ENCODE data around the gene MTIF3.
"Not testable (repeated sequence)": the region's sequence is repeated elsewhere in the genome, so short reads cannot be mapped to it uniquely, and the experiment has no call there.

Gene MTIF3

DNA sequence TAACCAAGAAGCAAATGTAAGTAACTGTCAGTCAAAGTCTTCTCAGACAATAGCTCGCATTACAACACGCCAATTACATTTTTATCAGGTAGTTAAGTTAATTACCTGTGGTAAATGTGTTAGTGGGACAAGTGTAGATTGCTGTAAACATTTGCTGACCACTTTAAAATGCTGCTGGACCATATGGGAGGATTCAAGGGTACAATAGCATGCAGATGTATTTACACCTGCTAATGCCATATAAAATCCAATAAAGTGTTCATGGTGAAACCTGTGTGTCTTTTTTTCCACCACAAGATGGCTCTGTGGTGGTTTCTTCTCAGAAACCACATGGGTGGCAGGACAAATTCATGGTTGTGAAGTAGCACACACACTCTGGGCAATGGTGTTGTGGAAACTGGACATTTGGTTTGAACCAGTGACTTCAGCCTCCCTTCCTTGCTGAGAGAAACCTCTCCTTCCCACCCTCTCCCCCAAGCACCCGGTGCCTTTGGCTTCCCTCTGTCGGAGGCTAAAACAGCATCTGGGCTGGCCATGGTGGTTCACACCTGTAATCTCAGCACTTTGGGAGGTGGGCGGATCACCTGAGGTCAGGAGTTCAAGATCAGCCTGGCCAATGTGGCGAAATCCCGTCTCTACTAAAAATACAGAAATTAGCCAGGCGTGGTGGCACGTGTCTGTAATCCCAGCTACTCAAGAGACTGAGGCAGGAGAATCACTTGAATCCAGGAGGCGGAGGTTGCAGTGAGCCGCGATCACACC lies 44.0 kb downstream of the MTIF3 start:
- Histone ChIP-seq H3K9ac (ENCODE audit: low read length) (no peak overlapping the region), H3K27me3 (ENCODE audit: control insufficient read depth in 1 of 2, insufficient read depth in 2 of 2, low read length in 2 of 2) (peaks cover 0 to 4% of the 10 kb centered on the region in 2 donors), H3K4me1 (ENCODE audit: insufficient read depth, low read length) (peaks cover 17% of the 10 kb centered on the region), H3K36me3 (ENCODE audit: insufficient read depth, low read length) (no peaks in the 10 kb centered on the region), H3K9me3 (ENCODE audit: low read length) (no peaks in the 10 kb centered on the region), H3K27ac (ENCODE audit: low read depth, low read length) (no peak overlapping the region), H3K4me3 (ENCODE audit: low read depth in 1 of 2, low read length in 2 of 2) (no peak overlapping the region)

DNA sequence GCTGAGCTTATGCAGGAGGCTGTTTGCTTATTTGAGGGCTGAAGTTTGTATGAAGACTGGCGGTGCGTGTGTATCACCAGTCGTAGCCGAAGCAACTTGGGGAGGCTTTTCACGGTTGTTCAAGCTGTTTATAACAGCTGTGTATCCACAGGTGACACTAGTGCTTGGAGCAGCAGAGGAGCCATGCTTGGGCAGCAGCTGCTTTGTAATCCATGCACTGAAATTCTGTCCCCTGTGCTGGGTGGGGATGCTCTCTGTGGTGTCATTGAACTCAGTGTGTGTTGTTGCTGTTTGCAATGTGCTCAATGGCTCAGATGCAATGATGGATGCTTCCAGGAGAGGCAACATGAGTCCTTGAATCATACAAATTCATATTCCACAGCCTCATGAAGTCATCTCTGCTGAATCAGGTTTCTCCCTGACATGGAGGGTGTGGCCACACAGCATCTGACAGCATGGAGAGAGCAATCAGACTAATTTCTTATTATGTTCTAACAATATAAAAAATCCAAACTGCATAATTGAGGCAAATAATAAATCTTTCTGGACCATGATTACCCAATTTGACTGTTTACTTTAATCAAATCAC lies 44.7 kb downstream of the MTIF3 start:
- Histone ChIP-seq H3K4me3 (ENCODE audit: low read depth in 1 of 2, low read length in 2 of 2) (no peak overlapping the region), H3K36me3 (ENCODE audit: insufficient read depth, low read length) (no peaks in the 10 kb centered on the region), H3K9me3 (ENCODE audit: low read length) (no peaks in the 10 kb centered on the region), H3K27me3 (ENCODE audit: control insufficient read depth in 1 of 2, insufficient read depth in 2 of 2, low read length in 2 of 2) (peaks cover 0 to 4% of the 10 kb centered on the region in 2 donors), H3K4me1 (ENCODE audit: insufficient read depth, low read length) (peaks cover 20% of the 10 kb centered on the region), H3K9ac (ENCODE audit: low read length) (no peak overlapping the region), H3K27ac (ENCODE audit: low read depth, low read length) (no peak overlapping the region)

DNA sequence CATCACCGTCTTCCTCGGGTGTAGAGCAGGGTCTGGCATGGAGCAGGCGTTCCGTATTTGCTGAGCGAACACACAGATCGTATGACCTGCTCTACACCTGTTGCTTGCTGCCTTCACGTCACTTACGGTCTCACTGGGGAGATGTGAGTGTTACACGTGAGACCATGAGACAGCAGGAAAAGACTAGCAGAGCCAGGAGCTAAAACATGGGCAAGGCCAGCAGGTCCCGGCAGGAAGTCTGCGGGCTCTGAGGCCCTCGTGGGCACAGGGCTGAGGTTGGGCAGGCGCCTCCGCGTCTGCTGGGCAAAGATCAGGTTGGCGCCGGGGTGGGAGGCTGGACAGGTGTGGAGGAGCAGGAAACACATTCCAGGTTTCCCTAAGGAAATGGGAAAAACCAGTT lies 45.7 kb downstream of the MTIF3 start:
- no peak overlapping the region for H3K9ac ChIP-seq (ENCODE audit: low read length)
- H3K9me3 ChIP-seq (ENCODE audit: low read length) = no peaks in the 10 kb centered on the region
- peaks cover 0 to 4% of the 10 kb centered on the region in 2 donors for H3K27me3 ChIP-seq (ENCODE audit: control insufficient read depth in 1 of 2, insufficient read depth in 2 of 2, low read length in 2 of 2)
- H3K4me1 ChIP-seq (ENCODE audit: insufficient read depth, low read length) = peaks cover 20% of the 10 kb centered on the region
- no peaks in the 10 kb centered on the region for H3K36me3 ChIP-seq (ENCODE audit: insufficient read depth, low read length)
- H3K27ac ChIP-seq (ENCODE audit: low read depth, low read length) = no peak overlapping the region
- no peak overlapping the region for H3K4me3 ChIP-seq (ENCODE audit: low read depth in 1 of 2, low read length in 2 of 2)

DNA sequence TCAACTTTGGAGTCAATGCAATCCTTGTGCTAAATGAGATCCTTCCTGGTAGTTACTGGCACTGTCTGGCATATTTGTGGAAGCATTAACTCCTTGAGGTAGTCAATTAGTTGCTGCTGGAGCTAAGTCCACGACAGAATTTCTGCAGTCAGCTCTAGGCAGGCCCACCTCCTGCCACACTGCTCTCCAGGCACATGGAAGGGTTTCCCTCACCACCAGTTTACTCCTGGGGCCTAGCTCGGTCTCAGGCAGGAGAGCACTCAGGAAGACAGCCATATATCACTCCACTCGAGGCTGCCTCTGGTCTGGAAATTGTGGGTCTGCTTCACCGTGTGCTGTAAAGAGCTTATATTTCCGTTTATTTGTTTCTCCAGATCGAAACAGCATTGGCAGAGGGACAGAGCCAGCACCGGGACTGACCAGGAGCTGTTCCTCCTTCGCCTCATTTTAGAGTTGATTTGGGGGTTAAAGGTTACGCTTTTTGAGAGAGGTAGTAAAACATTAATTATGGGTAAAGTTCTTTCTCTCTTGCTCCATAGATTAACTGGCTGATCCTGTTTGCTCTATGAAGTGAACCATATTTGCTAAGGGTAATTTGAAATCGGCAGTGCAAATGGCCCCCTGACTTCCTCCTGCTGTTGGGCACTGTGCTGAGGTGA lies 46.5 kb downstream of the MTIF3 start:
- no peak overlapping the region for H3K9ac ChIP-seq (ENCODE audit: low read length)
- no peak overlapping the region for H3K4me3 ChIP-seq (ENCODE audit: low read depth in 1 of 2, low read length in 2 of 2)
- H3K9me3 ChIP-seq (ENCODE audit: low read length) = no peaks in the 10 kb centered on the region
- no peak overlapping the region for H3K27ac ChIP-seq (ENCODE audit: low read depth, low read length)
- H3K36me3 ChIP-seq (ENCODE audit: insufficient read depth, low read length) = no peaks in the 10 kb centered on the region
- H3K27me3 ChIP-seq (ENCODE audit: control insufficient read depth in 1 of 2, insufficient read depth in 2 of 2, low read length in 2 of 2) = no peaks in the 10 kb centered on the region
- H3K4me1 ChIP-seq (ENCODE audit: insufficient read depth, low read length) = peaks cover 20% of the 10 kb centered on the region

DNA sequence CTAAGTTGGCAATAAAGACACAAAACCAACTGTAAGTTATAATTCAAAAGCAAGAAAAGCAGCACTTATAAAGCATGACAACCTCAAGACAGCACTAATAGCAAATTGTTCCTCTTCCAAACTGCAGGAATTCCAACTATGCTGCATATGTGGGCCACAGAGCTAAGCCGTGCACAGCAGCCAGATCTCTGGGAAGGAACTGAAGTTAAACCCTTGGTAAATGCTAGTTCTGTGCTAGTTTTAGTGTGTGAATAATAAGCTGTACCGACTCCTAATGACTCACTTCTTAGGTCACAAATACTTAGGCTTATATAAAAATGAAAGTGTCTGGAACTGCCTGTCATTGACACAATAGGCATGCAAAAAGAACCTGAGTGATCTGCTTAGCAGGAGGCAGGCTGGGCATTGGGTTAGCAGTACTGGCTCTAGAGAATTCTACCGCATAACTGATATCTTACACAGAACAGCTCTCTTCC lies 47.1 kb downstream of the MTIF3 start:
- no peak overlapping the region for H3K9ac ChIP-seq (ENCODE audit: low read length)
- no peak overlapping the region for H3K27ac ChIP-seq (ENCODE audit: low read depth, low read length)
- H3K27me3 ChIP-seq (ENCODE audit: control insufficient read depth in 1 of 2, insufficient read depth in 2 of 2, low read length in 2 of 2) = no peaks in the 10 kb centered on the region
- no peak overlapping the region for H3K4me3 ChIP-seq (ENCODE audit: low read depth in 1 of 2, low read length in 2 of 2)
- peaks cover 20% of the 10 kb centered on the region for H3K4me1 ChIP-seq (ENCODE audit: insufficient read depth, low read length)
- no peaks in the 10 kb centered on the region for H3K36me3 ChIP-seq (ENCODE audit: insufficient read depth, low read length)
- H3K9me3 ChIP-seq (ENCODE audit: low read length) = no peaks in the 10 kb centered on the region

DNA sequence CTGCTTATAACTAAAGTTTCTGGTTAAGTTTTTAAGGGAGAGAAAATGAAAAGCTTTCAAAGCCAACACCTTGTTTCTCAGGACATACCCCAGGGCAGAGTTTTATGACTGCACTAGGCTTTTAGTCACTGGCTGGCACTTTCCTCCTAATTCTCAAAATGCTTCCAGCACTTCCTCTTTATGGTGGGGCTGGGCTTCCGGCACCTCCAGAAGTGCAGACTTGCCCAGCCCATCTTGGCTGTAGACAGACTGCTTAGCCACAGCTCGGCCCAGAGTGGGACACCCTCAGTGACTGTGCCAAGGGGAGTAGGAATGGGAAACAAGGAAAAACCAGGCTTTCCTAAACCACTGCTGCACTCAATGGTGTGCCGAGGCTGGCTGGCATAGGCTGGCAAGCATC lies 49.2 kb downstream of the MTIF3 start:
- Histone ChIP-seq H3K27ac (ENCODE audit: low read depth, low read length) (no peak overlapping the region), H3K4me1 (ENCODE audit: insufficient read depth, low read length) (peaks cover 20% of the 10 kb centered on the region), H3K9ac (ENCODE audit: low read length) (no peak overlapping the region), H3K4me3 (ENCODE audit: low read depth in 1 of 2, low read length in 2 of 2) (no peak overlapping the region), H3K9me3 (ENCODE audit: low read length) (no peaks in the 10 kb centered on the region), H3K36me3 (ENCODE audit: insufficient read depth, low read length) (no peaks in the 10 kb centered on the region), H3K27me3 (ENCODE audit: control insufficient read depth in 1 of 2, insufficient read depth in 2 of 2, low read length in 2 of 2) (no peaks in the 10 kb centered on the region)

DNA sequence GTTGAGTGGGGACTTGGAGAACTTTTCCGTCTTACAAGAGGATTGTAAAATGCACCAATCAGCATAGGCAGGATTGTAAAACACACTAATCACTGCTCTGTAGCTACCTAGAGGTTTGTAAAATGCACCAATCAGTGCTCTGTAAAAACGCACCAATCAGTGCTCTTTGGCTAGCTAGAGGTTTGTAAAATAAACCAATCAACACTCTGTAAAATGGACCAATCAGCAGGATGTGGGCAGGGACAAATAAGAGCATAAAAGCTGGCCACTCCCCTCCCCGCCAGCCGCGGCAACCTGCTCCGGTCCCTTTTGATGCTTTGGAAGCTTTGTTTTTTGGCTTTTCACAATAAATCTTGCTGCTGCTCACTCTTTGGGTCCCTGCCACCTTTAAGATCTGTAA lies 50.0 kb downstream of the MTIF3 start:
- not testable (repeated sequence) for H3K36me3 ChIP-seq (ENCODE audit: insufficient read depth, low read length); H3K27ac ChIP-seq (ENCODE audit: low read depth, low read length); H3K9ac ChIP-seq (ENCODE audit: low read length); H3K9me3 ChIP-seq (ENCODE audit: low read length); H3K27me3 ChIP-seq (ENCODE audit: control insufficient read depth in 1 of 2, insufficient read depth in 2 of 2, low read length in 2 of 2); H3K4me3 ChIP-seq (ENCODE audit: low read depth in 1 of 2, low read length in 2 of 2)
- peaks cover 20% of the 10 kb centered on the region for H3K4me1 ChIP-seq (ENCODE audit: insufficient read depth, low read length)

DNA sequence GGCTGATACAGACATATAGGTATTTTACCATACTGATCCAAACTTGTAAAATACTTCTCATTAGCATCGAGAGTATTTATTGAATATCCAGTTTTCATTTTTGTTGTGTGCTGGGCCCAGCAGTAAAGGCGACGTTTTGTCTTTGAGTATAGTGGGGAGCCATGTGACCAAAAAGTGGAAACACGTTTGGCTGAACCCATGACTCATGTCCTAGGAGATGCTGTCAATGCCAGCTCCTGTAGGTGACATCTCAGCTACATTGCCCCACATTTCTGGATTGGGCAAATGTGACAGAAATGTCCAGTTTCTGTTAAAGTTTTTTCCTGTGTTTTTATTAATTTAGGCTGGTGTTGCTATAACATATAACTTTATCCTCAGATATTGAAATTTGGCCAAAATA lies 52.0 kb downstream of the MTIF3 start:
- Histone ChIP-seq H3K9me3 (ENCODE audit: low read length) (no peaks in the 10 kb centered on the region), H3K9ac (ENCODE audit: low read length) (no peak overlapping the region), H3K27ac (ENCODE audit: low read depth, low read length) (no peak overlapping the region), H3K27me3 (ENCODE audit: control insufficient read depth in 1 of 2, insufficient read depth in 2 of 2, low read length in 2 of 2) (no peaks in the 10 kb centered on the region), H3K4me3 (ENCODE audit: low read depth in 1 of 2, low read length in 2 of 2) (no peak overlapping the region), H3K4me1 (ENCODE audit: insufficient read depth, low read length) (peaks cover 10% of the 10 kb centered on the region), H3K36me3 (ENCODE audit: insufficient read depth, low read length) (no peaks in the 10 kb centered on the region)

DNA sequence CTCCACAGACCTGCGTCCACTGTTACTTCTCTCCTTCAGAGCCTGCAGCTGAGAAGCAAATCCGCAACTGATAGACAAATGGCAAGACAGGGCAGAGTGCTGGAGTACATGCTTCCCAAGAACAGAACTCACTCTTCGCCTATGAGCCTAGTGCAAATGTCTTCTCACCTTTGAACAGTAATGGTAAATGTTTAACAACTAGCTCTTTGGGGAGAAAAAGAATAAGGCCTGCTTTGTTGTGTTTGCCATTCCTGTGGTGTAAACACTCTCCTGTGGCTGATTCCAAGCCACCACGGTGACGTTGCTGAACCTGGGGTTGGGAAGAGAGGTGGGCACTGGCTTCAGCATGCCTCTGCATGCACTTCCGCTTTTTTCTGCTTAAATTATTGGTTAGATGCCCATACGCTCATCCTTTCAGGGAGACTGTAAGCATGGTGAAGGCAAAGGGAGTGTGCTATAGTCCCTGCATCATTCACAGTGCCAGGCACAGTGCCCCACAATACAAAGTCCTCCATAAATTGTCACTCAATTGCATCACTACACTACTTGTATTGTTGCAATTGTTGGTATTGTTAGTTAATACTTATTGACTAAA lies 54.0 kb downstream of the MTIF3 start:
- Histone ChIP-seq H3K27me3 (ENCODE audit: control insufficient read depth in 1 of 2, insufficient read depth in 2 of 2, low read length in 2 of 2) (no peaks in the 10 kb centered on the region), H3K4me3 (ENCODE audit: low read depth in 1 of 2, low read length in 2 of 2) (no peak overlapping the region), H3K9me3 (ENCODE audit: low read length) (no peaks in the 10 kb centered on the region), H3K9ac (ENCODE audit: low read length) (no peak overlapping the region), H3K27ac (ENCODE audit: low read depth, low read length) (no peak overlapping the region), H3K4me1 (ENCODE audit: insufficient read depth, low read length) (peaks cover 3% of the 10 kb centered on the region), H3K36me3 (ENCODE audit: insufficient read depth, low read length) (no peaks in the 10 kb centered on the region)

DNA sequence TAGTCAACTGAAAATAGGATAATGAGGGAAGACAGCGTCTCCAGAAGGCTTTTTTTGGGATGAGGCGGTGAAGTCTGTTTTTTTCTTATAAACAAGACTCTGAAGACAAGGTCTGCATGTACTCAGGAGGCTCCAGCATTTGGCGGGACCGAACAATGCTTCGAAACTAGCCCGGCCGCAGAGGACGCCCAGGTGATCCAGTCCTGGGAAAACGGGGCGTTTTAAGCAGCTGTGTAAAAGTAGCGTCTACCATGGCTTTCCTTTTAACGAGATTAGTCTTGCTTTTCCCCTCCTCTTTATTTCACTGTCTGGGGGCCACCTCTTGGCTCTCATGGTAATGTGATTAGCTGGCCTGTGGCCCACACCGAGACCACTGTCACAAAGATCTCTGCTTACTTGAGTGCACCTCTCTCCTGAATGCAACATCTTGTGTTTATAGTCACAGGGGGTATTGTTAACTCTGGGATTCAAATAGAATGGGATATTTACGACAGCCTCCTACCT lies 55.3 kb downstream of the MTIF3 start:
- Histone ChIP-seq H3K9ac (ENCODE audit: low read length) (no peak overlapping the region), H3K27me3 (ENCODE audit: control insufficient read depth in 1 of 2, insufficient read depth in 2 of 2, low read length in 2 of 2) (no peaks in the 10 kb centered on the region), H3K4me3 (ENCODE audit: low read depth in 1 of 2, low read length in 2 of 2) (no peak overlapping the region), H3K36me3 (ENCODE audit: insufficient read depth, low read length) (no peaks in the 10 kb centered on the region), H3K4me1 (ENCODE audit: insufficient read depth, low read length) (no peaks in the 10 kb centered on the region), H3K27ac (ENCODE audit: low read depth, low read length) (no peak overlapping the region), H3K9me3 (ENCODE audit: low read length) (no peaks in the 10 kb centered on the region)

DNA sequence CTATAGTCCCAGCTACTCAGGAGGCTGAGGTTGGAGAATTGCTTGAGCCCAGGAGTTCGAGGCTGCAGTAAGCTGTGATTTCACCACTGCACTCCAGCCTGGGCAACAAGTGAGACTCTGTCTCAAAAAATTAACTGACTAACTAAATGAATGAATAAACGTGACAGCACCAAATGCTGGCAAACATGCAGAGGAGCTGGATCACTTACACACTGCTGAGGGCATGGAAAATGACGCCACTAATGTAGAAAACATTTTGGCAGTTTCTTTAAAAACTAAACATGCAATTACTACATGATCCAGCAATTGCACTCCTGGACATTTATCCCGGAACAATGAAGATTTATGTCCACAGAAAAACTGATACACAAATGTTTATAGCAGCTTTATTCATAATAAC lies 57.3 kb downstream of the MTIF3 start:
- Histone ChIP-seq H3K9ac (ENCODE audit: low read length) (no peak overlapping the region), H3K27ac (ENCODE audit: low read depth, low read length) (no peak overlapping the region), H3K9me3 (ENCODE audit: low read length) (no peaks in the 10 kb centered on the region), H3K27me3 (ENCODE audit: control insufficient read depth in 1 of 2, insufficient read depth in 2 of 2, low read length in 2 of 2) (no peaks in the 10 kb centered on the region), H3K4me3 (ENCODE audit: low read depth in 1 of 2, low read length in 2 of 2) (no peak overlapping the region), H3K36me3 (ENCODE audit: insufficient read depth, low read length) (no peaks in the 10 kb centered on the region), H3K4me1 (ENCODE audit: insufficient read depth, low read length) (no peaks in the 10 kb centered on the region)

Data from muscle layer of colon (tissue), 2 donors.